GM23248 (cell line): ENCODE data around the gene KCNH2. TPM values are rescaled to one million over a fixed set of nuclear protein-coding genes. Genes with fewer than 3 reads are reported as not detected.
"Not testable (repeated sequence)": the region's sequence is repeated elsewhere in the genome, so short reads cannot be mapped to it uniquely, and the experiment has no call there.

ENCODE experiments used
- DNase-seq: peaks from one replicate; pipeline ENCODE4 v3.0.0-alpha.2; 2015
- H2AFZ ChIP-seq: fragments of 200-600 bp; sonication (generic); 2 replicates; pipeline ENCODE4 v1.6.1; 2016; ENCODE audit warnings: antibody characterized with exemption
- H3F3A ChIP-seq: fragments of 200-600 bp; sonication (generic); 2 replicates; pipeline ENCODE4 v1.6.1; 2016; ENCODE audit warnings: mild to moderate bottlenecking, antibody characterized with exemption, mixed run types; ENCODE audit not compliant: insufficient read depth
- H3K27ac ChIP-seq: fragments of 200-600 bp; sonication (generic); 2 replicates; pipeline ENCODE4 v1.5.1; 2016; ENCODE audit warnings: mild to moderate bottlenecking
- H3K27me3 ChIP-seq: fragments of 200-600 bp; sonication (generic); replicated peaks from 2 replicates; pipeline ENCODE4 v1.6.1; 2016; ENCODE audit warnings: mild to moderate bottlenecking; ENCODE audit not compliant: insufficient read depth
- H3K36me3 ChIP-seq: fragments of 200-600 bp; sonication (generic); 2 replicates; pipeline ENCODE4 v1.6.1; 2016; ENCODE audit warnings: low read depth, mild to moderate bottlenecking
- H3K4me1 ChIP-seq: fragments of 200-600 bp; sonication (generic); 2 replicates; pipeline ENCODE4 v1.6.1; 2016; ENCODE audit warnings: mild to moderate bottlenecking; ENCODE audit not compliant: insufficient read depth
- H3K4me2 ChIP-seq: fragments of 200-600 bp; sonication (generic); one replicate; pipeline ENCODE4 v1.6.1; 2016; ENCODE audit warnings: mild to moderate bottlenecking; ENCODE audit not compliant: unreplicated experiment
- H3K4me3 ChIP-seq: fragments of 200-600 bp; sonication (generic); 2 replicates; pipeline ENCODE4 v1.5.1; 2016; ENCODE audit warnings: mild to moderate bottlenecking
- H3K79me2 ChIP-seq: fragments of 200-600 bp; sonication (generic); 2 replicates; pipeline ENCODE4 v1.6.1; 2016; ENCODE audit warnings: mild to moderate bottlenecking; ENCODE audit not compliant: insufficient read depth
- H3K9ac ChIP-seq: fragments of 200-600 bp; sonication (generic); 2 replicates; pipeline ENCODE4 v1.6.1; 2016; ENCODE audit warnings: mild to moderate bottlenecking
- H3K9me2 ChIP-seq: fragments of 200-600 bp; sonication (generic); 2 replicates; pipeline ENCODE4 v1.6.1; 2016; ENCODE audit warnings: mixed run types, mild to moderate bottlenecking, moderate library complexity; ENCODE audit not compliant: insufficient read depth
- H3K9me3 ChIP-seq: fragments of 200-600 bp; sonication (generic); one replicate; pipeline ENCODE4 v1.6.1; 2017; ENCODE audit warnings: low read depth
- H4K20me1 ChIP-seq: fragments of 200-600 bp; sonication (generic); 2 replicates; pipeline ENCODE4 v1.6.0; 2016; ENCODE audit not compliant: insufficient read depth
- EZH2 ChIP-seq: fragments of 200-600 bp; sonication (generic); IDR thresholded peaks from 2 replicates; pipeline ENCODE4 v1.6.1; 2018; ENCODE audit warnings: antibody characterized with exemption, mild to moderate bottlenecking; ENCODE audit not compliant: insufficient read depth, poor library complexity, severe bottlenecking
- EZH2phosphoT487 ChIP-seq: fragments of 200-600 bp; sonication (generic); IDR thresholded peaks from 2 replicates; pipeline ENCODE4 v1.6.1; 2018; ENCODE audit warnings: antibody characterized with exemption, moderate library complexity, mild to moderate bottlenecking, low read depth; ENCODE audit not compliant: insufficient read depth
- WGBS, 2 experiments: methylation state at CpG; one replicate each; pipeline ENCODE4 v1.1.6; 2015 to 2017; ENCODE audit warnings: low lambda C conversion rate in 2 of 2, low coverage in 1 of 2; ENCODE audit errors: missing lambda C conversion rate in 2 of 2; 5-methylcytosine and 5-hydroxymethylcytosine counted together
- in situ Hi-C: fragments of 300-500 bp; cut with MboI; formaldehyde crosslinking; loops from 2 replicates; pipeline ENCODE4 v1.15.0; 2020
- polyA plus RNA-seq: library from polyadenylated mRNA; unstranded; fragments of >200 nt; fragmentation: Nextera tagmentation; extraction: Ambion mirVana; gene quantifications from 2 replicates; pipeline ENCODE4 v1.2.1, GENCODE V29; 2016
- total RNA-seq: library from RNA; depleted of rRNA; stranded (reverse); fragments of >200 nt; shearing (Covaris generic); gene quantifications from 2 replicates; pipeline ENCODE4 v1.2.3, GENCODE V29; 2014

The KCNH2 gene
- total and polyA plus RNA-seq, 2 experiments from 2014 or later, result not detected

GRCh38 chr7:150912427-150912826 is 65.7 kb downstream of the KCNH2 start:
- H3K9me3 ChIP-seq, result no peaks in the 10 kb centered on the region

GRCh38 chr7:150911590-150912267 is 66.4 kb downstream of the KCNH2 start:
- Histone ChIP-seq H2AFZ (no peak overlapping the region), H3K4me3 (no peak overlapping the region), H4K20me1 (no peaks in the 10 kb centered on the region), H3K9me3 (no peaks in the 10 kb centered on the region), H3K9ac (no peak overlapping the region), H3K27me3 (peaks cover 38% of the 10 kb centered on the region), H3K36me3 (no peaks in the 10 kb centered on the region), H3K4me2 (no peak overlapping the region), H3K27ac (no peak overlapping the region), H3K4me1 (no peaks in the 10 kb centered on the region), H3F3A (no peaks in the 10 kb centered on the region), H3K9me2 (no peaks in the 10 kb centered on the region), H3K79me2 (no peaks in the 10 kb centered on the region)
- in situ Hi-C loops, result no loop called here
- DNase-seq, result no peak
- 38% methylated on average over 11 of the region's 11 CpGs for WGBS, 2 experiments
- TF ChIP-seq EZH2phosphoT487 (no peak), EZH2 (no peak)

More at GRCh38 chr7:150912427-150912826, 65.7 kb downstream of the KCNH2 start:
- in situ Hi-C loops, result no loop called here
- Histone ChIP-seq H3F3A (no peaks in the 10 kb centered on the region), H3K27me3 (peaks cover 39% of the 10 kb centered on the region), H2AFZ (no peak overlapping the region), H3K36me3 (no peaks in the 10 kb centered on the region), H4K20me1 (no peaks in the 10 kb centered on the region), H3K9me2 (no peaks in the 10 kb centered on the region), H3K4me2 (no peak overlapping the region), H3K9ac (no peak overlapping the region), H3K4me1 (no peaks in the 10 kb centered on the region), H3K79me2 (no peaks in the 10 kb centered on the region), H3K27ac (no peak overlapping the region), H3K4me3 (no peak overlapping the region)
- DNase-seq, result no peak
- WGBS, 2 experiments, result 47 to 50% methylated on average over 7 of the region's 7 CpGs
- TF ChIP-seq EZH2, result no peak

- Histone ChIP-seq H3K27ac (no peak overlapping the region), H3K79me2 (no peaks in the 10 kb centered on the region), H3K4me3 (no peak overlapping the region), H3K36me3 (no peaks in the 10 kb centered on the region), H2AFZ (no peak overlapping the region), H3K4me2 (no peak overlapping the region), H3K9ac (no peak overlapping the region), H3K27me3 (peaks cover 42% of the 10 kb centered on the region), H3K4me1 (no peaks in the 10 kb centered on the region), H3K9me3 (no peaks in the 10 kb centered on the region), H4K20me1 (no peaks in the 10 kb centered on the region), H3K9me2 (no peaks in the 10 kb centered on the region), H3F3A (no peaks in the 10 kb centered on the region)
- WGBS, 2 experiments, result 43 to 48% methylated on average over 12 of the region's 12 CpGs
- TF ChIP-seq EZH2 (no peak), EZH2phosphoT487 (no peak)
- no peak for DNase-seq
- in situ Hi-C loops, result no loop called here
These were observed 67.1 kb downstream of the KCNH2 start for GRCh38 chr7:150910996-150911422.

- H3K9me3 ChIP-seq, H3K36me3 ChIP-seq, H3K9me2 ChIP-seq, H3K4me1 ChIP-seq, H3F3A ChIP-seq, H3K79me2 ChIP-seq, H3K9ac ChIP-seq, DNase-seq, H3K27ac ChIP-seq, H3K4me3 ChIP-seq, in situ Hi-C loops, H4K20me1 ChIP-seq, H2AFZ ChIP-seq, H3K4me2 ChIP-seq: not testable (repeated sequence)
- H3K27me3 ChIP-seq, result peaks cover 40% of the 10 kb centered on the region
- 56 to 59% methylated on average over 7 to 8 of the region's 8 CpGs for WGBS, 2 experiments
These were observed 67.7 kb downstream of the KCNH2 start for GRCh38 chr7:150910305-150910995.
